Retinal pigment epithelial cell (primary cell): Measurements from ENCODE around the gene TUBB2B.
"Not testable (repeated sequence)": the region's sequence is repeated elsewhere in the genome, so short reads cannot be mapped to it uniquely, and the experiment has no call there.

Experiments
- DNase-seq: peaks from one replicate; pipeline ENCODE4 v3.0.0-alpha.2; 2010; ENCODE audit warnings: low read depth
- H3K4me3 ChIP-seq: 2 replicates; pipeline ENCODE4 v1.5.1; 2011; ENCODE audit warnings: mild to moderate bottlenecking, low read length, control low read depth, moderate library complexity
- CTCF ChIP-seq: conservative IDR thresholded peaks from 2 replicates; pipeline ENCODE4 v1.5.1; 2011; ENCODE audit warnings: low read depth, low read length, control low read depth, inconsistent platforms

TUBB2B gene

GRCh38 chr6:3204921-3205320, 22.5 kb downstream of the TUBB2B start:
- TF ChIP-seq CTCF, result no peak
- no peak for DNase-seq
- H3K4me3 ChIP-seq, result no peak overlapping the region

GRCh38 chr6:3202999-3203696, 24.3 kb downstream of the TUBB2B start:
- DNase-seq, result no peak
- no peak for TF ChIP-seq CTCF
- no peak overlapping the region for H3K4me3 ChIP-seq

GRCh38 chr6:3201388-3201787, 26.1 kb downstream of the TUBB2B start:
- DNase-seq, result no peak
- H3K4me3 ChIP-seq, result no peak overlapping the region
- TF ChIP-seq CTCF, result no peak

GRCh38 chr6:3200682-3201081, 26.8 kb downstream of the TUBB2B start:
- DNase-seq, result no peak
- no peak for TF ChIP-seq CTCF
- H3K4me3 ChIP-seq, result no peak overlapping the region

- TF ChIP-seq CTCF, result no peak
These were observed 28.1 kb downstream of the TUBB2B start for GRCh38 chr6:3199382-3199781.

GRCh38 chr6:3197734-3198133, 29.7 kb downstream of the TUBB2B start:
- not testable (repeated sequence) for DNase-seq, H3K4me3 ChIP-seq

More at GRCh38 chr6:3199382-3199781, 28.1 kb downstream of the TUBB2B start:
- no peak for DNase-seq
- no peak overlapping the region for H3K4me3 ChIP-seq

GRCh38 chr6:3196770-3197169, 30.7 kb downstream of the TUBB2B start:
- DNase-seq, result no peak
- H3K4me3 ChIP-seq, result no peak overlapping the region
- TF ChIP-seq CTCF, result no peak
